ENCODE measurements around the gene COLEC12.

GRCh38 chr18:292271-292670 lies 208.2 kb downstream of the COLEC12 start:
- TF ChIP-seq CTCF (IDR thresholded peaks at IDR 0.05) (no peak), POLR2A (IDR thresholded peaks at IDR 0.05) (no peak)

Data from lower leg skin (tissue), 3 donors.